MV-4-11 (cell line): ENCODE data around the gene HBZ.
A peak's percentile ranks its signal among the peaks of the same experiment; 100 is the strongest.
"Not testable (repeated sequence)": the region's sequence is repeated elsewhere in the genome, so short reads cannot be mapped to it uniquely, and the experiment has no call there.

ENCODE experiments used
- DNase-seq: peaks from one replicate; lab custom pipeline; 2025; lab: John Stamatoyannopoulos, UW

HBZ gene

DNA sequence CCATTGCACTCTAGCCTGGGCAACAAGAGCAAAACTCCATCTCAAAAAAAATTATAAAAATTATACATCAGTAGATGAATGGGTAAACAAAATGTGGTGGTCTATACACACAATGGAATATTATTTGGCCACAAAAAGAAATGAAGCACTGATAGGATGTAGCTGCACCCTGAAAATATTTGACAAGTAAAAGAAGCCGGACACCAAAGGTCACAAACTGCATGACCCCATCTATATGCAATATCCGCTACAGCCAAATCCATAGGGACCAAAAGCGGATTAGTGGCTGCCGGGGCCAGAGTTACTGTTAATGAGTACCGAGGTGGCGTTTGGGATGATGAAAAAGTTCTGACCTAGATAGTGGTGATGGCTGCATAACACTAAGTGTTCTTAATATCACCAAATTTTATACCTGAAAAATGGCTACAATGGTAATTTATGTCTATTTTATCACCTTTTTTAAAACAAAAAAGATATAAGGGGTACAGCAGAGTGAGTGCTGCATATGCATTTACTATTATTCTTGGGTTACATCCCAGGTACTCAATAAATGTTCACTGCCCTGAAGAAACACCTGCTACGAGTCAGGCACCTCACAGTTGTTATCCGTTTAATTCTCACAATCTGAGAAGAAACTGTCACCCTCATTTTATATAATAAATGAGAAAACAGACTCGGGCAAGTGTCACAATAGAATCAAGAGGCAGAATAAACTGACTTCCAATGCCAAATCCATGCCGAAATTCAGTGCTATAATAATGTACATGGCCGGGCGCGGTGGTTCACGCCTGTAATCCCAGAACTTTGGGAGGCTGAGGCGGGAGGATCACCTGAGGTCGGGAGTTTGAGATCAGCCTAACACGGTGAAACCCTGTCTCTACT lies 27.0 kb downstream of the HBZ start:
- DNase-seq: no peak

DNA sequence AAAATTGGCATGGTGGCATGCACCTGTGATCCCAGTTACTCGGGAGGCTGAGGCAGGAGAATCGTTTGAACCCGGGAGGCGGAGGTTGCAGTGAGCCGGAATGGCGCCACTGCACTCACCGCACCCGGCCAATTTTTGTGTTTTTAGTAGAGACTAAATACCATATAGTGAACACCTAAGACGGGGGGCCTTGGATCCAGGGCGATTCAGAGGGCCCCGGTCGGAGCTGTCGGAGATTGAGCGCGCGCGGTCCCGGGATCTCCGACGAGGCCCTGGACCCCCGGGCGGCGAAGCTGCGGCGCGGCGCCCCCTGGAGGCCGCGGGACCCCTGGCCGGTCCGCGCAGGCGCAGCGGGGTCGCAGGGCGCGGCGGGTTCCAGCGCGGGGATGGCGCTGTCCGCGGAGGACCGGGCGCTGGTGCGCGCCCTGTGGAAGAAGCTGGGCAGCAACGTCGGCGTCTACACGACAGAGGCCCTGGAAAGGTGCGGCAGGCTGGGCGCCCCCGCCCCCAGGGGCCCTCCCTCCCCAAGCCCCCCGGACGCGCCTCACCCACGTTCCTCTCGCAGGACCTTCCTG lies 27.7 kb downstream of the HBZ start, which contains the start of gene HBQ1:
Gene HBQ1 (plus strand): TSS at position 359 of the 575 bp plus-strand sequence. CDS start 28 bp downstream, at position 387.
- DNase-seq: no peak

DNA sequence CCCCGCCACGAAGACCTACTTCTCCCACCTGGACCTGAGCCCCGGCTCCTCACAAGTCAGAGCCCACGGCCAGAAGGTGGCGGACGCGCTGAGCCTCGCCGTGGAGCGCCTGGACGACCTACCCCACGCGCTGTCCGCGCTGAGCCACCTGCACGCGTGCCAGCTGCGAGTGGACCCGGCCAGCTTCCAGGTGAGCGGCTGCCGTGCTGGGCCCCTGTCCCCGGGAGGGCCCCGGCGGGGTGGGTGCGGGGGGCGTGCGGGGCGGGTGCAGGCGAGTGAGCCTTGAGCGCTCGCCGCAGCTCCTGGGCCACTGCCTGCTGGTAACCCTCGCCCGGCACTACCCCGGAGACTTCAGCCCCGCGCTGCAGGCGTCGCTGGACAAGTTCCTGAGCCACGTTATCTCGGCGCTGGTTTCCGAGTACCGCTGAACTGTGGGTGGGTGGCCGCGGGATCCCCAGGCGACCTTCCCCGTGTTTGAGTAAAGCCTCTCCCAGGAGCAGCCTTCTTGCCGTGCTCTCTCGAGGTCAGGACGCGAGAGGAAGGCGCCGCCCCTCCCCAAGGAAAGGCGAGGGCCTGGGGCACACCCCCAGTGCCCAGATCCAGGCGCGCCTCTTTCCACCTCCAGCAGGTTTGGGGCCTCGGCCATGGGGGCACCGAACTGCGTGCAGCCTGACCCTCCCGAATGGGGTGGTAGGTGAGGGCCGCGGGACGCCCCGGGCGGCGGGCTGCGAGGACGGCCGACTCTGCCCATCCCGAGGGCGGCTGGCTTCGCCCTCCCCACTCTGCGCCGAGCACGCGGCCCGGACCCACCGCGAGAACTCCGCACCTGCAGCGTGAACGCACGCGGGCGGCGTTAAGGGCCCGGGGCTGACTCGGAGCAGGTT lies 28.5 kb downstream of the HBZ start:
- peak; percentile 46 for DNase-seq

DNA sequence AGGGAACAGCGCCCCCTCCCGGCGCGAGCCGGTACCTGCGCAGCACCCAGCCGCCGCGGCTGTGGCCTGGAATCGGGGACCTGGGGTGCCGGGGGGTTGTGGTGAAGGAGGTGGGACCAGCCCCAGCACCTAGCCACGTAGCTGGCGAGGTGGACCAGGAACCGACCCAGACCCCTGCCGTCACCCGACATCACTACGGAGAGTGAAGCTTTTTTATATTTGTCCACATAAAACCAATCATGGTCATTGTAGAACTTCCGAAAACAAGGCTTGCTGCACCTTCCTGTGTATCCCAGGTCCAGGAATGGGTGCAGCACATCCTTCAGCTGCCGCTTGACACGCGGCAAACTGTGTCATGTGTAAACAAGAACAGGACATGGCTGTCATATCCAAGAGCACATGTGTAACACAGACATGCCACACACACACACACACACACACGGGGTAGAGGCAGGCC lies 29.1 kb downstream of the HBZ start:
- DNase-seq: no peak

DNA sequence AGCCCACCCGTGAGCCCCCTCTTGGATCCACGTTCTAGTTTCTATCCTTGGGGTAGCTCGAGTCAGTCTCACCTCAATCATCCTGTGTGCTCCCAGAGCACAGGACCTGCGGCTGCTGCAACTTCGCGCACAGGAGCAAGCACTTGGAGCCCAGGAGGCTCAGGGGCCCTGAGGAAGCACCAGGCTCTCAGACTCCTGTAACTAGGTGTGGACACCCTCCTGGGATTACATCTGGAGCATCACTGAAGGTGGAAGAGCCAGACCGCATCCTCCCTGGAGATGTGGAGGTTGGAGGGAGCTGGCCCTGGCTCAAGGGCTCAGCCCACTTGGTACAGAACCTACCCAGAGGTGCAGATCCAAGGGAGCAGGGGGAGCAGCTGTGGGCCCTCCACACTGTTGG lies 30.6 kb downstream of the HBZ start:
- DNase-seq: no peak

DNA sequence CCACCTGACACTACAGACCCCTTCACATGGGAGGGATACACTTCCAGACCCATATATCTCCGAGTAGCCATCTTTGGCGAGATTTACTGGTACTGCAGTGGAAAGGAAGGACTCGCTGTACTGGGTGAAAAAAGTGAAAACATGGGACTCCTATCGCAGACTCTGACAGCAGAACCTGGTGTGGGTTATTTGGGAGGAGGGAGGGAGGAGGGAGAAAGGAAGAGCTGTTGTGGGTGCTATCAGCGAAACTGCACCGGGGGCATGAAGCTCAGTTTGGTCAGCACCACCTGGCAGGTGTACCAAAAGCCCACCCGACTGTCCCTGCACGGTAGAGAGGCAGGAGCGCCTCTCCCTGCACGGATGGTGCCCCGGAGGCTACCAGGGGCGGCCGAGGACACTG lies 32.8 kb downstream of the HBZ start:
- DNase-seq: no peak

DNA sequence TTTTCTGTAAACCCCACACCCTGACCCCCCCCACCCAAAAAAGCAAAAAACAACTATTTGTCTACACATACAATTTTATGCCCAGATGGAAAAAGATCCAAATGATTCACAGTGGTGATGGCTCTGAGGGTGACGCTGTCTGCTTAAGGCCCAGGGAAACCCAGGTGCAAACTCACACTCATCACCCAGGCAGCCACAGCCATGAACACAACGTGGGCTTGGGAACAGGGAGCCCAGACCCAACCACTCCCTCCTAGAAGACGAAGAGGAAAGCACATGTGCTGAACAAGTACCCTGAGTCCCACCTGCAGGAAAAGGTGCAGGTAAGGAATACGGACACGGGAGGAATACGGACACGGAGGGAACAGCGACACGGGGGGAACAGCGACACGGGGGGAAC lies 33.2 kb downstream of the HBZ start:
- DNase-seq: no peak

DNA sequence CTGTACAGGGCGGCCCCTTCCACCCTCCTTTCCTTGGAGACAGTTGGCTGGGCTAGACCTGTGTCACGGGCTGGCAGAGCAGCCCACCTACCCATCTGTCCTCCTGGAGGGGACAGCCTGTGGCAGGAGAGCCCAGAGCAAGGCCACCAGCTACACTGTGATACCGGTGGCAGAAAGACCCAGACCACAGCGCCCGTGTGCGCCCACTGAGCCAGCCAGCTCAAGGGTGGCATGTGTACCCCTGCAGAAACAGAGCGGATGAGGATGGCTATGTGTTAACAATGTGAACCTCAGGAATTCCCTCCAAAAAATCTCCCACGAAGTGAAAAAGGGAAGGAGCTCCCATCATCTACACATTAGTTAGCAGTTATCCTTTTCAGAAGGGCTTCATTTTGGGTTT lies 34.9 kb downstream of the HBZ start:
- no peak for DNase-seq

DNA sequence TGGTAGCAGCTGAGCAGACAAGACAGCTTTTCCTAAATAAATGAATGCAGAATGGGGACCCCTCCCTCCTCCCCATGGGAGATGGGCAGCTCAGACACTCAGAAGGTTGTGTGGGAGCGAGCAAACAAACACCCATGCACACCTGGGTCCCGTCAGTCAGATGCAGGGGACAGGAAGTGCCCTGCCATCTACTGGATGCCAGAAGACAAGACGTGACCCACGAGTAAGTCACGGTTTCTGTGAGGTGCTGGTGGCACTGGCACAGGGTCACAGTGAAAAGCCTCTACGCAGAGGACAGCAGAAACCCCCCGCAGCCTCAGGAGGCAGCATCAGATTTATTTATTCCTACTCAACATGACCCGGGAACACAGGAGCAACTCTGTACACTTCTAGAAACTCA lies 36.2 kb downstream of the HBZ start:
- no peak for DNase-seq

DNA sequence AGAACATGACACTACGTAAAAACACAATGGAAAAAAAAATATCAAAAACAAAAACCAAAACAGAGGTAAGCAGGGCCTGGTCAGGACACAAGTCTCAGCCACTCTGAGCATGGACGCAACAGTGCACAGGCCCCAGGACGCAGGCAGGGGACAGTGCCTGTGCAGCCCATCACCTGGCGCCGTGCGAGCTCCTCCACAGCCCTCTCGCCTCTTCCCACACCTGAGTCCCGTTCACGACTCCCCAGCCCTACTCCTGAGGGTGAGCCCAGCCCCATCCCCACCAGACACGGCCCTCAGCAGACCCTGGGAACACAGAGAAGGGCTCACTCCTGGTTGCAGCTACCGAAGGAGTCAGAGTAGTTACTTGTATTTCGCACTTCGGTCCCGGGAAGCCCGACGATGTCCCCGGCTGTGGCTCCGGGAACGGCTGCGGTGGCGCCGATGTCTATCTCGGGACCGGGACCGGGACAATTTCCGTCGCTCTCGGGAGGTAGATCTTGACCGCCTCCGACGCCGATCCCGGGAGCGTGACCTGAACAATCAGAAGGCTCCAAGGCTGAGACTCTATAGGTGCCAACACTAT lies 37.3 kb downstream of the HBZ start:
- DNase-seq: no peak

DNA sequence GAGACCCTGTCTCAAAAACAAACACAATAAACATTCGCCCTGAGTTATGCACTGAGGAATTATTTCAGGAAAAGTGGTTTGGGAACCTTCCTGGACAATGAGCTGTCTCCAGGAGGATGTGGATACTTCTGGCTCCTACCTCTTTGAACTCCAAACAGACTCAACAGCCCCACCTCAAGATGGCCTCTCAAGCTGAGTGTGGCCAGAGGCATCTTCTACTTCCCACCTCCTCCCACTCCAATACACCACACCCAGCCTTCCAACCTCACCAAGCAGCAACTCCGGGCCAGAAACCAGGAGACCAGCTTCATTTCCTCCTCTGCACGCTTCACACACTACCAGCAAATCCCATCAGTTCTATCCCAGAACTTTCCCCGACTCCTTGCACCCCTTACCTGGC lies 39.4 kb downstream of the HBZ start:
- DNase-seq: no peak

DNA sequence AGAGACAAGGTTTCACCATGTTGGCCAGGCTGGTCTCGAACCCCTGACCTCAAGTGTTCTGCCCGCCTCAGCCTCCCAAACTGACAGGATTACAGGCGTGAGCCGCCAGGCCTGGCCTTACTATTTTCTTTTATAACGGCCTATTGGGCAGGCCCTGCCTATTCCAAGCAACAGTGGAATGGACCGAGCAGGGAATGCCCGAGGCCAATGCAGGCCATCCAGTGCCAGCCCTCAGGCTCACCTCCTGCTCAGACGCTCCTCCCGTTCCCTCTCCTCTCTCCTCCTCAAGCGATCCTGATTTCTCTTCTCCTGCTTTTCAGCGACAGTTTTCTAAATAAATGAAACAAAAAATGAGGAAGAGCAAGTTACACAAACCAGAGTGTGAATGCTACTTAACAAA lies 40.2 kb downstream of the HBZ start:
- no peak for DNase-seq

DNA sequence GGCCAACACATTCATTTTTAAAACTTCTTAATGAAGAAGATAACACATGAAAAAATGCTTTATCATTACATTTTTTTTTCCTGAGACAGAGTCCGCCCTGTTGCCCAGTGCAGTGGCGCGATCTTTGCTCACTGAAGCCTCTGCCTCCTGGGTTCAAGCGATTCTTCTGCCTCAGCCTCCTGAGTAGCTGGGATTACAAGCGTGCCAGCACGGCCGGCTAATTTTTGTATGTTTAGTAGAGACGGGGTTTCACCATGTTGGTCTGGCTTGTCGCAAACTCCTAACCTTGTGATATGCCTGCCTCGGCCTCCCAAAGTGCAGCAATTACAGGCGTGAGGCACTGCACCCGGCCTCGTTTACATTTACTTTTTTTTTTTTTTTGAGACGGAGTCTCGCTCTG lies 41.0 kb downstream of the HBZ start:
- no peak for DNase-seq

DNA sequence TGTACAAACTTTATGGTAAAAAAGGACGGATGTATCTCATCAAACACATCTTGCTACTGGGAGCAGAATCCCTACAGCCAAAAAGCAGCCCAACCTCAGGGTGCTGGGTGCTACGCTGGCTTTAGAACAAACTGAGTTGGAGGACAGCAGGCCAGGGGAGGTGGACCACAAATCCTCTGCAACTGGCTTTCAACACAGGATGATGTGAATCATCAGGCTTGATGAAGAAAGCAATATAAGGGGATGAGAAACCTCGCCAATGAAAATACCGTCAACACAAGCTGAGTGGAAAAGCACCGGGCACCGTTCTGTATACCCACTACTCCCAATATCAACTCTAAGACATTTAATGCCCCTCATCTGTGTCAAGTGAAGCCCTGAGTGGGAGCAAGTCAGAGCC lies 42.1 kb downstream of the HBZ start:
- DNase-seq: no peak

DNA sequence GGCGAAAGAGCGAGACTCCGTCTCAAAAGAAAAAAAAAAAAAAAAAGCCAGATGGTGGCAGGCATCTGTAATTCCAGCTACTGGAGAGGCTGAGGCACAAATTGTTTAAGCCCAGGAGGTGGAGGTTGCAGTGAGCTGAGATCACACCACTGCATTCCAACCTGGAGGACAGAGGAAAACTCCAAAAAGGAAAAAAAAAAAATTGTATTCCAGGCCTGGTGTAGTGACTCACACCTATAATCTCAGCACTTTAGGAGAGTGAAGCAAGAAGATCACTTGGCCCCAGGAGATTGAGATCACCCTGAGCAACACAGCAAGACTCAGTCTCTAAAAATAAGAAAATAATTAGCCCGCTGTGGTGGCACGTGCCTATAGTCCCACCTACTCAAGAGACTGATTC lies 47.9 kb downstream of the HBZ start:
- DNase-seq: no peak

DNA sequence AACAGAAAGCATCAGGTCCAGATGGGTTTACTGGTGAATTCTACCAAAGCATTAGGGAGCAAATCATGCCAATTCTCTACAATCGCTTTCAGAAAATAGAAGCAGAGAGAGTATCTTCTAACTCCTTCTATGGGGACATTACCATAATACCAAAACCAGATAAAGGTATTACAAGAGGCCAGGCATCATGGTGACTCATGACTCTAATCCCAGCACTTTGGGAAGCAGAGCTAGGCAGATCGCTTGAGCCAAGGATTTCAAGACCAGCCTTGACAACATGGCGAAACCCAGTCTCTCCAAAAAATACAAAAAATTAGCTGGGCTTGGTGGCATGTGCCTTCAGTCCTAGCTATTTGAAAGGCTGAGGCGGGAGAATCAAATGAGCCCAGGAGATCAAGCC lies 50.8 kb downstream of the HBZ start:
- no peak for DNase-seq

DNA sequence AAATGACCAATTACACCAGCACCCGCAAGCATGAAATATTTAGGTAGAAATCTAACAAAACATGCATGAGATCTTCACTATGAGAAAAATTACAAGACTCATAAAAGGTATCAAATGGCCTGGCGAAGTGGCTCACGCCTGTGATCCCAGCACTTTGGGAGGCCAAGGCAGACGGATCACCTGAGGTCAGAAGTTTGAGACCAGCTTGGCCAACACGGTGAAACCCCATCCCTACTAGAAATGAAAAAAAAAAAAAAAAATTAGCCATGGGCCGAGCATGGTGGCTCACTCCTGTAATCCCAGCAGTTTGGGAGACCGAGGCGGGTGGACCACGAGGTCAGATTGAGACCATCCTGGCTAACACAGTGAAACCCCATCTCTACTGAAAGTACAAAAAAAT lies 51.6 kb downstream of the HBZ start:
- DNase-seq: not testable (repeated sequence)
